Endometrial microvascular endothelial cells (primary cell): Measurements from ENCODE around the gene MTOR. TPM values are rescaled to one million over a fixed set of nuclear protein-coding genes. Genes with fewer than 3 reads are reported as not detected.
"Not testable (repeated sequence)": the region's sequence is repeated elsewhere in the genome, so short reads cannot be mapped to it uniquely, and the experiment has no call there.

Source experiments
- in situ Hi-C: cut with HindIII; loops from 2 replicates; pipeline ENCODE4 v1.10.0; 2017; ENCODE audit warnings: low sequenced_read_pairs, low pct_unique_long_range_greater_than_20kb; ENCODE audit errors: inconsistent ontology term
- total RNA-seq: library from RNA; depleted of rRNA; stranded (reverse); fragments of >200 nt; gene quantifications from one replicate; pipeline ENCODE4 v1.2.3, GENCODE V29; 2015; ENCODE audit errors: inconsistent ontology term

The MTOR gene
- total RNA-seq, result 49.7 TPM

DNA sequence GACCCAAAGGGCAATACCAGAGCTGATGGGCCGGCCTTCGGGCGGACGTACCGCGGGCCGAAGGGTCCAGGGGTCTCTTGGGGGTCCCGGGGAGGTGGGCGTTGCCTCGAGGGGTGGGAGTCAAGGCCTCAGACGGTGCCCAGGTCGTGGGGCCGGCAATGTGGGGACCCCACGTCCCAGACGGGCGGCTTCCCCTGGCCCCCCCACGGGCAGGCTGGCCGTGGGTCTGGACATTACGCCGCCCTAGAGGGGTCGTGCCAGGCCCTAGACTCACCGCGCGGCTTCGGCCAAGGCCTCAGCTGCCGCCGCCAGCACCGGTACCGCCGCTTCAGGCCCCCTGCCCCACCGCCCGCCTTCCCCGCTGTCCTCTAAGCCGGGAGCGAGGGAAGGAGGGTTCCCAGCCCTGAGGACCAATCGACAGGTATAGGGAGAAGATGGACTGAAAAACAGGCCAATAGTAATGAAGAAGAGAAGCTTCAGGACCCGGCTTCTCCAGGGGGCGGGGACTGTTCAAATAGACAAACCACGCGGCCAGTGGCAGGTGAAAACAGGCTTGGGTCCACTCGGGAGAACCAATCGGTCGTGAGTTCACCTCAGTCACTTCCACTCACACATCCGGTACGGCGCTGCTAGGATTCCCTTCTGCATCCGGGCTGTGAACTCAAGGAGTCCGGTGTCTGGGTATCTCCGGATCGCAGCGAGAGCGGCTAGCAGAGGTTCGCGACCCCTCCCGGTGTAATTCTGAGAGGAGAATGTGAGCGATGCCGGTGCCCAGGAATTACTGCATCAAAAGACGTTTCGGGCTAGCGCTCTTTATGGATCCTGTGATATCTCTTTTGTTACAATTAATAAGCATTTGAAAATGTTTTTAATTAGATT, at the start of gene MTOR:
Gene MTOR, minus strand, starts transcription at position 381 of the 879 bp plus-strand sequence. CDS start 3,142 bp downstream, outside the sequence.
- in situ Hi-C loops, result no loop called here

DNA sequence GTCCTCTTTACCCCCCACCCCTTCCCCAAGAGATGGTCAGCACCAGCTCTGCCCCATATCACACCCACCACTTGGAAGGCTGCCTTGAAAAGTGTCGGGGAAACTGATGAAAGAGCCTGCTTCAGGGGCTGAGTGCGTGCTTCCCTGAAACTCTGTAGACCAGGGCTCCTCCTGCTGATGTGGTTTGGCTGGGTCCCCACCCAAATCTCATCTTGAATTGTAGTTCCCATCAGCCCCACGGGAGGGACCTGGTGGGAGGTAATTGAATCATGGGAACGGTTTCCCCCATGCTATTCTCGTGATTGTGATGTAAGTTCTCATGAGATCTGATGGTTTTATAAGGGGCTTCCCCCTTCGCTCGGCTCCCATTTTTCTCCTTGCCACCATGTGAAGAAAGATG, 47.0 kb upstream of the MTOR start:
- in situ Hi-C loops, result no loop called here

DNA sequence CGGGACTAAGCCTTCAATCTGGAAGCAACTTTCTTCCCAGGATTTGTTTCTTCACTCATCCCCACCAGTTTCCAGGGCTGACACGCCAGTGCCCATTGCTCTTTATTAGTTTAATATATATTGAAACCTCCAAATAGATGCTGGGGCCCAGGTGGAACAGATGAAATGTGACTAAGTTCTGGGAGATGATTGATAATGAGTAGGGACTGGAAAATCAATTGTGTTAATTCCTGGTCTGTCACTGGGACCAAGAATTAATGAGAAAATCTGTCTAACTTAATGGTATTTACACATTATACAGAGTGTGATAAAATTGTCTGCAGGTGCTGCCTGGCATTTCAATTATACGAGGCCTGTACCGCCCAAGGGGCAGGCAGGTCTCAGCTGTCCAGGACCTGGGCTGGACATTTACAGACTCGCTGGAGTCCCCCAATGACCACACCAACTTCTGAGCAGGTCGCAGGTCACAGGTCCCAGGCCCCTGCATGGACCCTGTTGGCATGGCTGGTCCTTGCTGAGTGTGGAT, 46.4 kb upstream of the MTOR start:
- in situ Hi-C loops, result no loop called here

DNA sequence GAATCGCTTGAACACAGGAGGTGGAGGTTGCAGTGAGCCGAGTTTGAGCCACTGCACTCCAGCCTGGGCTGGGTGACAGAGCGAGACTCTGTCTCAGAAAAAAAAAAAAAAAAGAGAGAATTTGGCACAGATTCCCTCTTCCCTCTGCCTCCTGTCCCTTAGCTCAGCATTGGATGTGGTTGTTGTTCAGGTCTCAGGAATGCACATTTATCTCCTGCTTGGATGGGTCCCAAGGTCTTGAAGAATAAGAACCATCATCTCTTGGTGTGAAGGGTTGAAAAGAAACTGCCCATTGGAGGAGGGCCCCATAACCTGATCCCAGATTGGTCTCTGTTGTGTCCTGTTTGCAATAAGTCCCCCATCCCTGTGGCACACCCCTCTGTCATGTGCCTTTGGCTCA, 45.5 kb upstream of the MTOR start:
- in situ Hi-C loops, result no loop called here

DNA sequence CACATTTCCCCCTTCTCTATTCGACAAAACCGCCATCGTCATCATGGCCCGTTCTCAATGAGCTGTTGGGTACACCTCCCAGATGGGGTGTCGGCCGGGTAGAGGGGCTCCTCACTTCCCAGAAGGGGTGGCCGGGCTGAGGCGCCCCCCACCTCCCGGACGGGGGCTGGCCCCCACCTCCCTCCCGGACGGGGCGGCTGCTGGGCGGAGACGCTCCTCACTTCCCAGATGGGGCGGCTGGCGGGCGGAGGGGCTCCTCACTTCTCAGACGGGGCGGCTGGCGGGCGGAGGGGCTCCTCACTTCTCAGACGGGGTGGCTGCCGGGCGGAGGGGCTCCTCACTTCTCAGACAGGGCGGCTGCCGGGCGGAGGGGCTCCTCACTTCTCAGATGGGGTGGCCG, 43.2 kb upstream of the MTOR start:
- in situ Hi-C loops, result not testable (repeated sequence)

DNA sequence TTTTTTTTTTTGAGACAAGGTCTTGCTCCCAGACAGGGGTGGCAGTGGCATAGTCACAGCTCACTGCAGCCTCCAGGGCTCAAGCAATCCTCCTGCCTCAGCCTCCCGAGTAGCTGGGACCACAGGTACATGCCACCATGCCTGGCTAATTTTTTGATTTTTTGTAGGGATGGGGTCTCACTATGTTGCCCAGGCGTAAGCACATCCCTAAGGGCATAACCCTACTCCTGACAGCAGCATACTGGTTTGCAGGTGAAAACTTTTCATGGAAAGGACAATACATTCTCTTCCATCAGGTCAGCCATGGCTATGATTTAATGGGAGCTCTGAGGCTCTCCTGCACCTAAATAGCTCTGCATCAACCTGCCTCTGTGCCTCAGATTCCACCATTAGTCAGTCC, 40.0 kb upstream of the MTOR start:
- in situ Hi-C loops, result no loop called here

DNA sequence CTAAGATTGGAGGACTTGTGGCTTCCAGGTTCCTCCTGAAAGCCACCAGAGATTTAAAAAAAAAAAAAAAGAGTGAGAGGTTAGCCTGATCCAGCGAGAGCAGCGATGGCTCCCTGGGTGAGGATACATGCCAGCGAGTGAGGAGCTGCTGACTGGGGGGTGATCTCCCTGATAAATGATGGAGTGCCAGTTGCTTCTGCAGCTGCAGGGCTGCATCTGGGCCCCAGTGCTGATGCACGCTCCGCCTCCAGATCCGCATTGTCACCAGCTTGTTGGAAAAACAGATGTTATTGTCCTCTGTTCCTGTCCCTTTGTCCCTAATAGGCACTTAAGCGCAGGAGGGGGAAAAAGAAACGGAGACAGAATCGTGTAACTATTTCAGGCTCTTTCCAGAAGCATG, 39.2 kb upstream of the MTOR start:
- in situ Hi-C loops, result no loop called here

DNA sequence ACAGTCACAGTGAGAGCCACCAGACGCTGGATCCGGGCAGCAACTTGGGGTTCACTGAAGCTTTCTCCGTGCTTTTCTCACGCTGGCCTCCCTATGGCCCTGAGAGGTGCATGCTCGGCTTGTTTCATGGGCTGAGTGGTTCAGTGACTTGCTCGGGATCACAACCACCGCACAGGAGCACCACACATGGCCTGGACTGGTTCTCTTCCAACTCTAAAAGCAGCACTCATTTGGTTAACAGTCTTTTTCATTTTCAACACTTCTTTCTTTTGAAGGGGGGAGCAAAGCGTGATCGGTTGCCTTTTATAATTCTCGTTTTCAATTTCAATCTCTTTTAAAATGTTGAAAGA, 36.8 kb upstream of the MTOR start:
- in situ Hi-C loops, result no loop called here

DNA sequence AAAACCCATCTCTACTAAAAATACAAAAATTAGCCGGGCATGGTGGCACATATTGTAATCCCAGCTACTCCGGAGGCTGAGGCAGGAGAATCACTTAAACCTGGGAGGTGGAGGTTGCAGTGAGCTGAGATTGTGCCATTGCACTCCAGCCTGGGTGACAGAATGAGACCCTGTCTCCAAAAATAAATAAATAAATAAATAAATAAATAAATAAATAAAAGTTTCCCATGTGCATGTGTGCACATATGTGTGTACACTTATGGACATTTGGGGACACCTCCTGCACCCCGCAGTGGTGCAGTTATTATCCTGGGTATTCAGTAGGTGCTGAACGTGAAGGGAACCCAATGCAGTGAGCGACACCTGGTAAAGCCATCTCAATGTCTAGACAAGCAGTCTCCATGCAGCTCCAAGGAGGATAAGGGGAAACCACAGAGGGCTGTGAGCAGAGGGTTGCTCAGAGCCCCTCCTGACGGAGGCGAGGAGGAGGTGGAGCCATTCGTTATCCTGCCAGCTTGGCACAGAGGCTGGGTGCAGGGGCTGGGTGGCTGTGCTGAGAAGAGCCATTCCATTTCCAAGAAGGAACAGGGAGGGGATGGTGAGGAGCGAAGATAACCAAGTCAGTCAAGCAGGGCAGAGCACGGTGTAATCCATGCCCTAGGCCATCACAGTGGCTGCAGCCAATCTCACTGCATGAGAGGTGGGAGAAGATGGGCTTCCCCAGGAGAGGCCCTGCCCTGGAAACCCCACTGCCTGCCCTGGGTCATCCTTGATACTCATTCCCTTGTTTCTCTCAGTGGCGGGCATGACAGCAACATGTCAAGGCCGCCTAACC, 36.3 kb upstream of the MTOR start:
- in situ Hi-C loops, result no loop called here

DNA sequence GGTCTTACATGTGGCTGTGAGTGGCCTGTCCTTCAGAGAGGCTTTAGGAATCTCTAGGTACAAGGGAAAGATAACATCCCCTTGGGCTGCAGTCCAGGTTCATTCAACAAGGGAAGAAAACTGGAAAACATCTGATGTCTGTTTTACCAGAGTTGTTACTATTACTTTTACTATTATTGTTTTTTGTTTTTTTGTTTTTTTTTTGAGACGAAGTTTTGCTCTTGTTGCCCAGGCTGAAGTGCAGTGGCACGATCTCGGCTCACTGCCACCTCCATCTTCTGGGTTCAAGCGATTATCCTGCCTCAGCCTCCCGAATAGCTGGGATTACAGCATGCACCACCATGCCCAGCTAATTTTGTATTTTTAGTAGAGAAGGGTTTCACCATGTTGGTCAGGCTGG, 35.4 kb upstream of the MTOR start:
- in situ Hi-C loops, result not testable (repeated sequence)

DNA sequence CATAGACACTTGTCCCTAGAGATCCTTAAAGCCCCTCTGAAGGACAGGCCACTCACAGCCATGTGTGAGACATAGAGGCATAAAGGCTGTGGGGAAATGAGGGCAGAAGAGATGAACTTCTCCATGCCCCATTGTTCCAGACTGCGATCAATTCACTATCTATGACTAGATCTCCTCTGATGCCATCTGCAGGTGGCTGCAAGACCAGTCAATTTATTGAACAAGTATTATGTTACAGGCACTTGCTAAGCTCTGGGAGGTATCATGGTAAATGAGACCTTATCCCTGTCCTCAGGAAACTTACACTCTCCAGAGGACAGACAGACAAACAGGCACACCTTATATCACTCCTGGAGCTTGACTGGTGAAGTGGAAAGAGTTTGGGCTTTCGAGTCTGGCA, 33.6 kb upstream of the MTOR start:
- in situ Hi-C loops, result no loop called here

DNA sequence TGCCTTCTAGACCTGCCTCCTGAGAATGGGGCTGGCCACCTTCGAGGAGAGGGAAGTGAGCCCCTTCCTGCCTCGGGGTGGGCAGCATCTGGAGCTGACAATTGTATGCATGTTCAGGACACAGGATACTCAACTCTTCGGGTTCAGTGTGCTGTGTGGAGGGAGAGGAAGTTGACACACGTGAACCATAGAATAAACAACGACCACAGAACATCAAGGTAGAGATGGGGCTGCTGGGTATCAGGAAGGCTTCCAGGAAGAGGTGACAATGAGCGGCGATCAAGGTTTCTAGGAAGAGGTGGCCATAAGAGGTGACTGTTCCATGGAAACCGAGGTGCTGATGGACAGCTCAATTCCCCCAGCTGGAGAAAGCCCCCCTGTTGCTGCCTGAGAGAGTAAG, 32.6 kb upstream of the MTOR start:
- in situ Hi-C loops, result no loop called here

DNA sequence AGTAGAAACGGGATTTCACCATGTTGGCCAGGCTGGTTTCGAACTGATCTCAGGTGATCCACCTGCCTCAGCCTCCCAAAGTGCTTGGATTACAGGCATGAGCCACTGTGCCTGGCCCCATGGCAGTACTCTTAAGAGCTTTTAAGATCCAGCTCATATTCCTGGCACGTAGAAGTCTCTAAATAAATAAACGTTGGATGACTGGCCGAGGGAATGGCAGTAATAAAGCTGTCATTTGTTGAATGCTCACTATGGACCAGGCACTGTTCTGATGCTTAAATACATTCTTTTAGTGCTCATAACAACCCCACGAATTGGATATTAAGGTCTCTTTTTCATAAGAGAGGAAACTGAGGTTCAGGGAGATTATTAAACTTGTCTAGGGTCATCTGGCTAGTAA, 31.5 kb upstream of the MTOR start:
- in situ Hi-C loops, result no loop called here

DNA sequence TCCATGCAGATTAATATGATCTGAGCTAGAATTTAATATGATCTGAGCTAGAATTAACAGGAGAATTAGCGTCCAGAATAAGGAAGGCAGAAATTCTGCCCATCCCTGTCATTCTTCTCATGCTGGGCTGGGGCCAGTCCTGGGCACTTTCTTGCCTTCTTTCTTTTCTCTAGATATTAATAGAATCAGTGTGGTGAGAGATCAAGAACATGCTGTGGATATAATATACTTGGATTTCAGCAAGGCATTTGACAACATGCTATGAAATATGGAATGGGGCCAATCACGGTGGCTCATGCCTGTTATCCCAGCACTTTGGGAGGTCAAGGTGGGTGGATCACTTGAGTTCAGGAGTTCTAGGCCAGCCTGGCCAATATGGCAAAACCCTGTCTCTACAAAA, 28.7 kb upstream of the MTOR start:
- in situ Hi-C loops, result no loop called here

DNA sequence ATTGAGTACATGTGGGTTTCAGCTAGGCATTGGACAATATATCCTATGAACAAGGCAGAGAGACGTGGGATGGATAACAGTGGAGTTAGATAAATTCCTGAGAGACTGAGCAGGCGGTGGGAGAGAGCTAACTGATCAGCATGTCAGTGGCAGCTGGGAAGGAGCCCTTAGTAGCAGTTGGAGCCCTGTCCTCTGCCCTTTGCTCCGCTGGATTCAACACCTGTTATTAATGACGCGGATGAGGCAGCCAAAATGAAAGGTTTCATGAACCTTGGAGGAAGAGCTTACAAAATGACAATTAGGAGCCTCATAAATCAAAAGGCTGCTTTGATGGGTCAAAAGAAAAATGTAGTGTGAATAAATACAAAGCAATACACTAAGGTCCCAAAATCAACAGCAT, 26.7 kb upstream of the MTOR start:
- in situ Hi-C loops, result no loop called here

DNA sequence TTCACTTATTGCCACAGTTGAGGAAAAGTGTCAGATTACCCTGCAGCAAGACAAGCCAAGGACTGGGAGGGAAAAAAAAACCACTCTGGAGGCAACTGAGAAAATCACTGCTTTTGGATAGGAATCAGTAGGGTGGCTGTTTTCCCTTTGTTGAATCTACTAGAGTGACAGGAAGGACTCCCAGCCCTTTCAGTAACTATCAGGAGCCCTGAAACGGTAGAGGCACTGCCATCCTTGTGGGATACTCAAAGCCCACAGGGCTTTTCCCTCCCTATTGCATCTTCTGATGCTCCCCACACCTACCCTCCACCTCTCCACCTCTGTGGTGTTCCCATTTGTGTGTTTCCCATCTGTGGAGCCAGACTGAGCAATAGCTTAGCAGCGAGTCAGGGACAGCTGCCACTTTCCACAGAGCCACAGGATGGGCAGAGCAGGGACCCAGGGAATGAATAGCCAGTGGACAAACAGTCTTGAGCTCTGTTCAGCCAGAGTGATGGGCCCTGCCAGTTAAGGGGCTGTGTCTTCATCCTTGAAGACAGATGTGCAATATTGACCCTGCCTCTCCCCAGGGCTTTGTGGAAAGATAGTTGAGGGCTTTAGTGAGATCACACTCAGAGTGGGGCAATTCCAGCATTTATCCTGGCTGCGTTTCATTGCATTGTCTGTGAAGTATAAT, 24.5 kb upstream of the MTOR start:
- in situ Hi-C loops, result no loop called here

DNA sequence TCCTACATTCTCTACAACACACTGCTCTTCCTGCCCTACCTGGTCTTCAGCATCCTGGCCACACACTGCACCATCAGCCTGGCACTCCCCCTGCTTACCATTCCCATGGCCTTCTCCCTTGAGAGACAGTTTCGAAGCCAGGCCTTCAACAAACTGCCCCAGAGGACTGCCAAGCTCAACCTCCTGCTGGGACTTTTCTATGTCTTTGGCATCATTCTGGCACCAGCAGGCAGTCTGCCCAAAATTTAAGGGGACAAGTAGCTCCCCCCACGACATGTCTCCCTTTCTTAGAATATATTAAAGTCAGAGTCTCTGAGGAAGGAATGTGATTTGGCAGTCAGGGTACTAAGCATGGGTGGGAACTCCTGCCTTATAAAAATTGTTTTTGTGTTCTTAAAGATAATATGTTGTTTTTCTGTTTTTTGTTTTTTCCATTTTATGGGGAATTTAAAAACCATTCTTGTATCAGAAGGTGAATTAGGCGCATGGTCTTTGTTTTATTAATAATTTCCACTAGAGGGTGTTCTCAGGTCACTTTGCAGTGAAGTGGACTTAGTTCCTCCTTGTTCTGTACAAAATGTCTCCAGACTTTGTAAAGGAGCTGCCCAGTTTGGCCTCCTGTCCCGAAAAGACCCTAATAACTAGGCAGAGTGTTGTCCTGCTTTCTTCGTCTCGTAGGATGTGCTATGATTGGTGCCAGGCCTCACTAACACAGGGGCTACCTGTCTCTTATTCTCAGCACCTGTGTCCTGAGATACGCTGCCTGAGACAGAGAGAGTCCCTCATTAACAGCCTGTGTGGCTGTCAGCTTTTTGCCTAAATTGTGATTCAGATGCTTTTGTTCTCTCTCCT, 23.8 kb upstream of the MTOR start:
- in situ Hi-C loops, result no loop called here

DNA sequence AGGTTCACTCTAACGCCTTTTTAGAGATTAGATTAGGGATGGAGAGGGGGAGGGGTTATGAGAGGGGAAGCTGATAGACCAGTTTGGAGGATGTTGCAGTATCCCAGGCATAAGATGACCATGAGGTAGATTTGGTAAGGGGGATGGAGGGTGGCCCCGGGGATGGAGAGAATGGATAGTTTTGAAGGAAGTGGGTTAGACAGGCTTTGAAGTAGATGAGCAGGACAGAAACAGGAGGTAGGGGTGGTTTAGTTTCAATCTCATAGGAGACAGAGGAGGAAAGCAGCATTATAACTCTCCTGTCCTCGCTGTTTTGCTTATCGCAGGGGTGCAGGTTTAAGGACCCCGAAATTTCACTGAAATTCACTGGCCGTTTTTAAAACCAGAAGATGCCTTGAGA, 22.4 kb upstream of the MTOR start:
- in situ Hi-C loops, result no loop called here

DNA sequence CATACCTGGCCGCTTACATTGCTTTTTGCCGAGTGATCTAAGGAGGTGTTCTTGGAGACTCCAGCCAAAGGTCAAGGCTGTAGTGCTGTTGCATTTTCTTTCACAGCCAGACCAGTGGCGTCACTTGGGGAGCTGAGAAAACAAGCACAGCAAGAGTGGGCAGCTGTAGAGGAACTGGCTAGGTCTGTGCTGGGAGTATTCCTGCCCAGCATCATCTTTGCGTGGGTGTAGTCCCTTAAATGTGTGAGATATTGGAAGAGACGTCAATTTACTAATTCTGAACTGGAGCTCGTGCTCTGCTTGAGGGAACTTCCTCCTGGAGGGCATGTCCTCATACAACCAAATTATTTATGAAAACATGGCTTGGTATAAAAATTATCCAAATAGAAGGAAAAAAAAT, 20.8 kb upstream of the MTOR start:
- in situ Hi-C loops, result no loop called here
